HEK293 (cell line): ENCODE results near the gene EFCAB6.

Experiments
- CTCF ChIA-PET: fragments of 350-600 bp; formaldehyde crosslinking; extraction: SDS; loops from one replicate; lab custom pipeline; 2021; ENCODE audit warnings: antibody characterized with exemption; lab: Yijun Ruan, JAX
- POLR2A ChIA-PET: fragments of 300-600 bp; formaldehyde crosslinking; extraction: SDS; loops from one replicate; lab custom pipeline; 2020; ENCODE audit warnings: antibody characterized with exemption, inconsistent platforms; lab: Yijun Ruan, JAX
- H3K27ac ChIP-seq: fragments of 200-500 bp; sonication (Bioruptor generic); 2 replicates; pipeline ENCODE4 v1.5.1; 2014; ENCODE audit warnings: low read depth, low read length, control low read depth, inconsistent platforms; ENCODE audit errors: extremely low read depth
- H3K36me3 ChIP-seq, 2 experiments: fragments of 200-500 bp in 1 of 2; sonication (Bioruptor generic) in 1 of 2; 1 replicate in 1 of 2; 2 replicates in 1 of 2; pipeline ENCODE4 v1.5.1; 2014 to 2017; ENCODE audit warnings: inconsistent platforms in 2 of 2, low read length in 2 of 2; ENCODE audit not compliant: control insufficient read depth in 2 of 2, insufficient read depth in 1 of 2
- H3K4me1 ChIP-seq: fragments of 200-500 bp; sonication (Bioruptor generic); 2 replicates; pipeline ENCODE4 v1.5.1; 2014; ENCODE audit warnings: mild to moderate bottlenecking, low read length, inconsistent platforms; ENCODE audit not compliant: control insufficient read depth, insufficient read depth
- H3K4me3 ChIP-seq: 2 replicates; pipeline ENCODE4 v1.5.1; 2011; ENCODE audit warnings: low read depth, mild to moderate bottlenecking, control low read depth, low read length, moderate library complexity
- H3K9me3 ChIP-seq: fragments of 200-500 bp; sonication (Bioruptor generic); 2 replicates; pipeline ENCODE4 v1.5.1; 2014; ENCODE audit warnings: low read depth, low read length, inconsistent platforms; ENCODE audit not compliant: control insufficient read depth, insufficient read depth
- CTCF ChIP-seq: fragments of 450-650 bp; formaldehyde crosslinking; IDR thresholded peaks from 2 replicates; pipeline ENCODE4 v1.5.1; 2016; ENCODE audit warnings: missing biosample characterization, missing genetic modification characterization
- HOXA7 ChIP-seq: sonication (generic); formaldehyde crosslinking; IDR thresholded peaks from 2 replicates; pipeline ENCODE4 v1.8.1; 2022; ENCODE audit warnings: missing genetic modification reagents, borderline replicate concordance
- KLF17 ChIP-seq: fragments of 450-650 bp; formaldehyde crosslinking; IDR thresholded peaks from 2 replicates; pipeline ENCODE4 v1.5.1; 2016; ENCODE audit warnings: missing biosample characterization, missing genetic modification characterization
- PRDM10 ChIP-seq: fragments of 450-650 bp; formaldehyde crosslinking; IDR thresholded peaks from 2 replicates; pipeline ENCODE4 v1.5.1; 2016; ENCODE audit warnings: missing biosample characterization, missing genetic modification characterization
- SCRT2 ChIP-seq: fragments of 450-650 bp; formaldehyde crosslinking; IDR thresholded peaks from 2 replicates; pipeline ENCODE4 v1.5.1; 2016; ENCODE audit warnings: missing biosample characterization, missing genetic modification characterization
- ZBTB7A ChIP-seq: fragments of 450-650 bp; formaldehyde crosslinking; IDR thresholded peaks from 2 replicates; pipeline ENCODE4 v1.5.1; 2016; ENCODE audit warnings: low read depth, missing biosample characterization, missing genetic modification characterization
- ZFP3 ChIP-seq: fragments of 450-650 bp; formaldehyde crosslinking; IDR thresholded peaks from 2 replicates; pipeline ENCODE4 v1.5.1; 2016; ENCODE audit warnings: low read depth, missing biosample characterization, missing genetic modification characterization
- ZFP41 ChIP-seq: fragments of 450-650 bp; formaldehyde crosslinking; IDR thresholded peaks from 2 replicates; pipeline ENCODE4 v1.5.1; 2016; ENCODE audit warnings: missing biosample characterization, missing genetic modification characterization, borderline replicate concordance
- ZFP69B ChIP-seq: fragments of 450-650 bp; formaldehyde crosslinking; IDR thresholded peaks from 2 replicates; pipeline ENCODE4 v1.5.1; 2016; ENCODE audit warnings: missing biosample characterization, missing genetic modification characterization
- ZIC2 ChIP-seq: fragments of 450-650 bp; formaldehyde crosslinking; IDR thresholded peaks from 2 replicates; pipeline ENCODE4 v1.5.1; 2016; ENCODE audit warnings: missing biosample characterization, missing genetic modification characterization
- ZNF112 ChIP-seq: fragments of 450-650 bp; formaldehyde crosslinking; IDR thresholded peaks from 2 replicates; pipeline ENCODE4 v1.5.0; 2017; ENCODE audit warnings: missing biosample characterization, missing genetic modification characterization
- ZNF16 ChIP-seq: fragments of 450-650 bp; formaldehyde crosslinking; IDR thresholded peaks from 2 replicates; pipeline ENCODE4 v1.5.1; 2016; ENCODE audit warnings: low read depth, missing biosample characterization, missing genetic modification characterization
- ZNF354C ChIP-seq: fragments of 450-650 bp; formaldehyde crosslinking; IDR thresholded peaks from 2 replicates; pipeline ENCODE4 v1.5.1; 2016; ENCODE audit warnings: missing biosample characterization, missing genetic modification characterization, low read depth, borderline replicate concordance
- ZNF362 ChIP-seq: fragments of 450-650 bp; formaldehyde crosslinking; IDR thresholded peaks from 2 replicates; pipeline ENCODE4 v1.5.1; 2016; ENCODE audit warnings: missing biosample characterization, missing genetic modification characterization
- ZNF398 ChIP-seq: fragments of 450-650 bp; formaldehyde crosslinking; IDR thresholded peaks from 2 replicates; pipeline ENCODE4 v1.5.1; 2017; ENCODE audit warnings: missing biosample characterization, missing genetic modification characterization
- ZNF521 ChIP-seq: fragments of 450-650 bp; formaldehyde crosslinking; IDR thresholded peaks from 2 replicates; pipeline ENCODE4 v1.5.1; 2017; ENCODE audit warnings: missing biosample characterization, mild to moderate bottlenecking, missing genetic modification characterization
- ZNF558 ChIP-seq: fragments of 450-650 bp; formaldehyde crosslinking; IDR thresholded peaks from 2 replicates; pipeline ENCODE4 v1.5.1; 2016; ENCODE audit warnings: missing biosample characterization, missing genetic modification characterization
- ZNF580 ChIP-seq: fragments of 450-650 bp; formaldehyde crosslinking; IDR thresholded peaks from 2 replicates; pipeline ENCODE4 v1.5.1; 2016; ENCODE audit warnings: missing biosample characterization, missing genetic modification characterization
- ZNF626 ChIP-seq: fragments of 450-650 bp; sonication (Bioruptor Pico); formaldehyde crosslinking; IDR thresholded peaks from 2 replicates; pipeline ENCODE4 v1.5.1; 2018; ENCODE audit warnings: missing biosample characterization, missing genetic modification characterization, inconsistent platforms
- ZNF76 ChIP-seq: fragments of 450-650 bp; formaldehyde crosslinking; IDR thresholded peaks from 2 replicates; pipeline ENCODE4; 2016; ENCODE audit warnings: low read depth, missing biosample characterization, missing genetic modification characterization, borderline replicate concordance
- ZNF776 ChIP-seq: fragments of 450-650 bp; formaldehyde crosslinking; IDR thresholded peaks from 2 replicates; pipeline ENCODE4 v1.5.0; 2017; ENCODE audit warnings: missing biosample characterization, missing genetic modification characterization, borderline replicate concordance
- ZNF843 ChIP-seq: fragments of 450-650 bp; formaldehyde crosslinking; IDR thresholded peaks from 2 replicates; pipeline ENCODE4 v1.5.1; 2016; ENCODE audit warnings: missing biosample characterization, missing genetic modification characterization
- ZSCAN30 ChIP-seq: fragments of 450-650 bp; IDR thresholded peaks from 2 replicates; pipeline ENCODE4 v1.5.1; 2018; ENCODE audit warnings: missing biosample characterization, mild to moderate bottlenecking, missing genetic modification characterization, moderate library complexity

The EFCAB6 gene

GRCh38 chr22:43739851-43740379 lies 72.2 kb downstream of the EFCAB6 start:
- H3K27ac ChIP-seq = no peak overlapping the region
- no peak overlapping the region for H3K4me3 ChIP-seq
- H3K4me1 ChIP-seq = peaks cover under 1% of the 10 kb centered on the region; the same call in 1 of the 2 replicates
- H3K36me3 ChIP-seq = no peaks in the 10 kb centered on the region
- no peaks in the 10 kb centered on the region for H3K9me3 ChIP-seq
- CTCF ChIA-PET = interaction anchor here (1.2 kb wide), 1 partner anchor 143 kb away, joined by 3 read pairs; no protein-coding TSS in a partner anchor
- TF ChIP-seq ZSCAN30 (tag by site-specific recombination) = no peak
- TF ChIP-seq ZNF76 (tag by site-specific recombination) = no peak
- no peak for TF ChIP-seq ZNF558
- no peak for TF ChIP-seq ZNF843
- TF ChIP-seq PRDM10 (tag by site-specific recombination) = no peak
- no peak for TF ChIP-seq ZFP41 (tag by site-specific recombination)
- TF ChIP-seq ZNF354C = no peak
- TF ChIP-seq ZFP3 = no peak
- TF ChIP-seq ZNF112 (tag by site-specific recombination) = no peak
- TF ChIP-seq SCRT2 (tag by site-specific recombination) = no peak
- TF ChIP-seq HOXA7 (CRISPR knock-in tag) = no peak
- POLR2A ChIA-PET = no interaction called here

- ChIA-PET POLR2A (no interaction called here), CTCF (no interaction called here)
- Histone ChIP-seq H3K4me3 (no peak overlapping the region), H3K4me1 (peaks cover 10% of the 10 kb centered on the region; the same call in 1 of the 2 replicates), H3K27ac (no peak overlapping the region), H3K36me3 (no peaks in the 10 kb centered on the region), H3K9me3 (no peaks in the 10 kb centered on the region)
- TF ChIP-seq ZNF776 (tag by site-specific recombination) = 0 out of 2 replicates have a peak, but pooled peaks have one; percentile 45
- TF ChIP-seq ZNF16 (tag by site-specific recombination) = no peak; the same call in 1 of the 2 replicates
- no peak for TF ChIP-seq ZIC2 (tag by site-specific recombination)
- no peak for TF ChIP-seq CTCF
- TF ChIP-seq KLF17 (tag by site-specific recombination) = no peak
- no peak for TF ChIP-seq ZNF580 (tag by site-specific recombination)
- TF ChIP-seq ZNF398 (tag by site-specific recombination) = no peak
- no peak for TF ChIP-seq ZNF626 (tag by site-specific recombination)
- no peak for TF ChIP-seq ZBTB7A (tag by site-specific recombination)
- TF ChIP-seq ZNF521 = peak; percentile 13; the same call in 1 of the 2 replicates
- no peak for TF ChIP-seq ZNF362 (tag by site-specific recombination)
- TF ChIP-seq ZNF112 (tag by site-specific recombination) = no peak
- no peak for TF ChIP-seq ZFP69B (tag by site-specific recombination)
Measured at GRCh38 chr22:43737150-43737828, 74.8 kb downstream of the EFCAB6 start.
